ENCODE results near the gene MBNL1.

Gene MBNL1

DNA sequence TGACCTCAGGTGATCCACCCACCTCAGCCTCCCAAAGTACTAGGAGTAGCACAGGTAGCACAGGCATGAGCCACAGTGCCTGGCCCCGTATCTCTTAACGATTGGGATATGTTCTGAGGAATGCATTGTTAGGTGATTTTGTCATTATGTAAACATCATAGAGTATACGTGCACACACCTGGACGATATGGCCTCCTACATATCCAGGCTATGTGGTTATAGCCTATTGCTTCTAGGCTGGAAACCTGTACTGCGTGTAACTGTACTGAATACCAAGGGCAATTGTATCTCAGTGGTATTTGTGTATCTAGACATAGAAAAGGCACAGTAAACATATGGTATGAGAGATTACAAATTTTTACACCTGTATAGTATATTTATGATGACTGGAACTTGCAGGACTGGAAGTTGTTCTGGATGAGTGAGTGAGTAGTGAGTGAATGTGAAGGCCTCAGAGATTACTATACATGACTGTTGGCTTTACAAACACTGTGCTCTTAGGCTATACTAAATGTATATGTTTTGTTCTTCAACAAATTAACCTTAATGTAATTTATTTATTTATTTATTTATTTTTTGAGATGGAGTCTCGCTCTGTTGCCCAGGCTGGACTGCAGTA lies 120.7 kb downstream of the MBNL1 start:
- peaks cover 38% of the 10 kb centered on the region for H4K20me1 ChIP-seq (ENCODE audit: insufficient read depth, low read length)

DNA sequence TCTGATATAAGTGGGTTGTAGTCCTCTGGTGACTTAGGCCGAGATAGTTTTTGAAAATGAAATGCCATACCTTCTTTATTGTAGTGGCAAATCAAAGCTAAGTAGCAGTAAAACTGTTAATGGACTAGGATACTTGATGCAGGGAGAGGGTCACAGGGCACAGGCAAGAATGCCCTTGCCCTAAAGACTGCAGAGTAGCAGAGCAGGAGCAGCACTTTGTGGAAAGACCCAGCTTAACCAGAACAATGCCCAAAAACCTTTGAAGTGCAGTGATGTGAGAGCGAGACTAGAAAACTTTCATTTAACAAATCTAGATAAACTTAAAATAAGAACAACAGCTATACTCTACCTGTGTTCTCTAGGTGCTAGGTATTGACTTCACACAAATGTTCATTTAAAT lies 121.9 kb downstream of the MBNL1 start:
- H3K9me2 ChIP-seq (replicated peaks; ENCODE audit: insufficient read depth, low read length) = no peaks in the 10 kb centered on the region
- no peak overlapping the region for H3K27ac ChIP-seq (ENCODE audit: low read length)
- peaks cover 96% of the 10 kb centered on the region for H3K79me2 ChIP-seq (ENCODE audit: low read length)
- no peaks in the 10 kb centered on the region for H3K4me1 ChIP-seq (ENCODE audit: low read length)
- no peak overlapping the region for H2AFZ ChIP-seq (ENCODE audit: low read length)
- no peak overlapping the region for H3K4me3 ChIP-seq (ENCODE audit: low read length)
- no peak overlapping the region for H3K9ac ChIP-seq (ENCODE audit: low read length)
- H3K4me2 ChIP-seq (ENCODE audit: low read depth, low read length) = no peak overlapping the region
- no peaks in the 10 kb centered on the region for H3F3A ChIP-seq (ENCODE audit: insufficient read depth, low read length)
- no peaks in the 10 kb centered on the region for H3K27me3 ChIP-seq (replicated peaks; ENCODE audit: insufficient read depth, low read length)
- TF ChIP-seq EZH2phosphoT487 (IDR thresholded peaks at IDR 0.05; ENCODE audit: low read length) (no peak), EZH2 (optimal IDR thresholded peaks at IDR 0.05; ENCODE audit: low read depth, low read length) (no peak), CTCF (IDR thresholded peaks at IDR 0.05; ENCODE audit: low read length) (no peak)
- no peaks in the 10 kb centered on the region; the same call in 1 of the 2 replicates for H3K36me3 ChIP-seq (replicated peaks; ENCODE audit: insufficient read depth, low read length)
- peaks cover 40% of the 10 kb centered on the region for H4K20me1 ChIP-seq (ENCODE audit: insufficient read depth, low read length)
- H3K9me3 ChIP-seq (replicated peaks; ENCODE audit: insufficient read depth, low read length) = no peaks in the 10 kb centered on the region
- DNase-seq = no peak

More for the DNA sequence above, 120.7 kb downstream of the MBNL1 start:
- Histone ChIP-seq H3K79me2 (ENCODE audit: low read length) (peaks cover 96% of the 10 kb centered on the region), H3K4me2 (ENCODE audit: low read depth, low read length) (no peak overlapping the region), H3K9me3 (replicated peaks; ENCODE audit: insufficient read depth, low read length) (no peaks in the 10 kb centered on the region), H3K27ac (ENCODE audit: low read length) (no peak overlapping the region), H3K9me2 (replicated peaks; ENCODE audit: insufficient read depth, low read length) (no peaks in the 10 kb centered on the region), H2AFZ (ENCODE audit: low read length) (no peak overlapping the region), H3K27me3 (replicated peaks; ENCODE audit: insufficient read depth, low read length) (no peaks in the 10 kb centered on the region), H3F3A (ENCODE audit: insufficient read depth, low read length) (no peaks in the 10 kb centered on the region), H3K4me1 (ENCODE audit: low read length) (0 out of 2 replicates have a peak, but pooled peaks cover 5% of the 10 kb centered on the region), H3K36me3 (replicated peaks; ENCODE audit: insufficient read depth, low read length) (no peaks in the 10 kb centered on the region; the same call in 1 of the 2 replicates), H3K4me3 (ENCODE audit: low read length) (no peak overlapping the region), H3K9ac (ENCODE audit: low read length) (no peak overlapping the region)
- TF ChIP-seq EZH2 (optimal IDR thresholded peaks at IDR 0.05; ENCODE audit: low read depth, low read length) (no peak), CTCF (IDR thresholded peaks at IDR 0.05; ENCODE audit: low read length) (no peak), EZH2phosphoT487 (IDR thresholded peaks at IDR 0.05; ENCODE audit: low read length) (no peak)
- DNase-seq = no peak

DNA sequence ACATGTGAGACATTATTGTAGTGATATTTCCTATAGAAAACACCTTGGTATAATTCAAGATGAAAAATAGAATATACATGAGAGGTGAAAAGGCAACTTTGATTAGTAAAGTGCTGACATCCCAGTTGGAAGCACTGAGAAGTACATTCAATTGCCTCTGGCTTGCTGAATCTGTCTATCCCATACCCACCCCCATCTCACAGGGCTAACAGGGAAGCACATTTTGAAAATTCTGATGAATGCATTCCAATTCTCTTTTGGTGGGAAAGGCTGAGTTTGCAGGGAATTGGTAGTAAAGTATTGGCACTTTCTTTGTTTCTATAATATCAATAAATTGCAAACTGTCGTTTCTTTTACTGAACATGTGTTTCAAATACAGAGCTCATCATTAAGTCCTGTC lies 122.9 kb downstream of the MBNL1 start:
- Histone ChIP-seq H3K27ac (ENCODE audit: low read length) (no peak overlapping the region), H3K36me3 (replicated peaks; ENCODE audit: insufficient read depth, low read length) (peaks cover 2% of the 10 kb centered on the region; the same call in 1 of the 2 replicates), H2AFZ (ENCODE audit: low read length) (no peak overlapping the region), H3K27me3 (replicated peaks; ENCODE audit: insufficient read depth, low read length) (no peaks in the 10 kb centered on the region), H3K4me1 (ENCODE audit: low read length) (no peaks in the 10 kb centered on the region), H3K4me2 (ENCODE audit: low read depth, low read length) (no peak overlapping the region), H4K20me1 (ENCODE audit: insufficient read depth, low read length) (peaks cover 41% of the 10 kb centered on the region), H3K9me3 (replicated peaks; ENCODE audit: insufficient read depth, low read length) (no peaks in the 10 kb centered on the region), H3K9ac (ENCODE audit: low read length) (no peak overlapping the region), H3K79me2 (ENCODE audit: low read length) (peaks cover 95% of the 10 kb centered on the region), H3F3A (ENCODE audit: insufficient read depth, low read length) (no peaks in the 10 kb centered on the region; the same call in 1 of the 2 replicates), H3K9me2 (replicated peaks; ENCODE audit: insufficient read depth, low read length) (no peaks in the 10 kb centered on the region), H3K4me3 (ENCODE audit: low read length) (no peak overlapping the region)
- DNase-seq = no peak
- TF ChIP-seq CTCF (IDR thresholded peaks at IDR 0.05; ENCODE audit: low read length) (no peak), EZH2phosphoT487 (IDR thresholded peaks at IDR 0.05; ENCODE audit: low read length) (no peak), EZH2 (optimal IDR thresholded peaks at IDR 0.05; ENCODE audit: low read depth, low read length) (no peak)
